HG03520 (cell line): ENCODE results near the gene FKBP10.
A peak's percentile ranks its signal among the peaks of the same experiment; 100 is the strongest.
"Not testable (repeated sequence)": the region's sequence is repeated elsewhere in the genome, so short reads cannot be mapped to it uniquely, and the experiment has no call there.

ENCODE experiments used
- ATAC-seq: cut with Tn5 transposase; IDR thresholded peaks from one replicate; pipeline ENCODE4 v1.9.1; 2021; ENCODE audit warnings: mild to moderate bottlenecking, moderate library complexity; ENCODE audit not compliant: unreplicated experiment

Gene FKBP10

DNA sequence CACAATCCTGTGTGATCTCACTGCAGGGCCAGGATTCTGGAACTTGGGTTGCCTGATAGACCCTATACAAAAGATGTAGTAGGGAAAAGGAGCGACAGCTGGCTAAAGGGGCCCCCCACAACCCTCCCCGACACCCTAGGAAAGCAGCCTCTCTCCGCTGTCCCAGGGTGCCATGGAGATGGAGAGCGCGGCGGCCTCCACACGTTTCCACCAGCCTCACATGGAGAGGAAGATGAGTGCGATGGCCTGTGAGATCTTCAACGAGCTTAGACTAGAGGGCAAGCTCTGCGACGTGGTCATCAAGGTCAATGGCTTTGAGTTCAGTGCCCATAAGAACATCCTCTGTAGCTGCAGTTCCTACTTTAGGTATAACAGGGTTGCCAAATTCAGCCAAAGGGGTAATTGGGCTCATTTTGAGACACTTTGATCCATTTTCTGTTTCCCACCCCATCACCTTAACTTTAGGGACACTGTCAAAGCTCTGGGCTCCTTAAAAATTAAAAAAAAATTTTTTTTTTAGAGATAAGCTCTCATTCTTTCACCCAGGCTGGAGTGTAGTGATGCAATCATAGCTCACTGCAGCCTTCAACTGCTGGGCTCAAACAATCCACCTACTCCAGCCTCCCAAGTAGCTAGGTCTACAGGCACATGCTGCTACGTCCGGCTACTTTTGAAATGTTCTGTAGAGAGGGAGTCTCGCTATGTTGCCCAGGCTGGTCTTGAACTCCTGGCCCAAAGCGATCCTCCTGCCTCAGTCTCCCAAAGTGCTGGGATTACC is 25.1 kb downstream of the FKBP10 start, which contains the start of gene KLHL10:
Gene KLHL10, plus strand, starts transcription at position 65 of the 778 bp plus-strand sequence. Its CDS starts 108 bp downstream, at position 173.
- ATAC-seq, result no peak

GRCh38 chr17:41839448-41839847 is 26.6 kb downstream of the FKBP10 start:
- ATAC-seq, result not testable (repeated sequence)

- ATAC-seq, result not testable (repeated sequence)
Measured at GRCh38 chr17:41840781-41841180, 28.0 kb downstream of the FKBP10 start.

DNA sequence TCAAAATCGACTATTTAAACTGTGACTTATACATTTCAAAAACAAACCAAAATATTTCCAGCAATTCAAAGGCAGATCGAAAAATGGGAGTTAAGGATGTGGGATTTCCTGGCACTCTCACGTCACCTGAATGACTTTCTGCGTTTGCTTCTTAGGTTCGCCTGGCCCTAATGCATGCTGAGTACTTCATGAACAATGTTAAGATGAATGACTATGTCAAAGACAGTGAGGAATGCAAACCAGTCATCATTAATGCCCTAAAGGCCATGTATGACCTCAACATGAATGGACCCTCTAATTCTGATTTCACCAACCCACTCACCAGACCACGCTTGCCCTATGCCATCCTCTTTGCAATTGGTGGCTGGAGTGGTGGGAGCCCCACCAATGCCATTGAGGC is 32.2 kb downstream of the FKBP10 start:
- ATAC-seq, result no peak

DNA sequence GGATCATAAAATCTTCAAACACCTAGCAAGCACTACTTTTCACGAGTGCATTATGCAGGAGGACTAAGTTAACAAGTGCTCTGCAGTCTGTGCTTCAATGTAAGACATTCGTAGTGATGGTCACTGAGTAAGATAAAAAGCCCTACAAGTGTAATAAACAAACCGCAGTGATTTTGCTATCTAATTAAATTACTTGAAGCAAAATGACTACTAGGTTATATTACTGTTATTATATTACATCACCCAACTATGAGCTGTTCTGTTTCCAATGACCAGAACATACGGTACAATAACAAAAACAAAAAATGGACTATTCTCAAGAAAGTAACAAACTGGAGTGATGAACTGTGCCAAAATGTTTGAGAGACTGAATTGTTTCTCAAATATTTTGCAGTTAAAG is 36.0 kb downstream of the FKBP10 start:
- no peak for ATAC-seq

DNA sequence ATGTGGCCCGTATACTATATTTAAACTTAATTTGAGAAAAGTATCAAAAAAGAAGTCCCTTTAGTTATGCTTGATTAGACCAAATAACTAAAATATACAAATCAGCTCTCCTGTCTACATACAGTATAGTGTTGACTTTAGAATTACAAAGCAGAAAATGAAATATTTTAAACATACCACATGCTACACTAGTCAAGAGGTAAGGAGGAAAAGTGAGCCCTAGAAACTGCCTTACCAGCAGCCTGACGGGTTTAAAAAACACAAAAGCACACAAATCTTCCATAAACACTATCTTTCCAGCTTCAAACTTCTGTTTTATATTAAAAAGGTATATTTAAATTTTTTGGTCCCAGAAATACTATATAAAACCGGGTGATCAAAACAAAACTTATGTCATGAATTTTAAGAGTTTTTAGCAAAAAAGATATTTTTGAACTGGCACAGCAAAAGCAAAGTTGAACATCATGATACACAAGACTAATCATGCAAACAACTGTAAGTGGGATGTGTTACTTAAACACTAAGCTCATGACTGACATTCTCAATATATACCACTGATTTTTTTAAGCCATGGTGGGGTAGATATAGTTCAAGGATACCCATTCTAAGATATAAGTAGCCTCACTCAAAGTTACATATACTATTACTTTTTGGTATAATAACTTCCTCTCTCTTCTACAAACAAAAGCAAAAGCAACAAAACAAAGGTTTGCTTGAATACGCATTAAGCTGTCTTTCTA is 36.6 kb downstream of the FKBP10 start:
- no peak for ATAC-seq

- ATAC-seq, result not testable (repeated sequence)
Measured at GRCh38 chr17:41851382-41851781, 38.6 kb downstream of the FKBP10 start.

DNA sequence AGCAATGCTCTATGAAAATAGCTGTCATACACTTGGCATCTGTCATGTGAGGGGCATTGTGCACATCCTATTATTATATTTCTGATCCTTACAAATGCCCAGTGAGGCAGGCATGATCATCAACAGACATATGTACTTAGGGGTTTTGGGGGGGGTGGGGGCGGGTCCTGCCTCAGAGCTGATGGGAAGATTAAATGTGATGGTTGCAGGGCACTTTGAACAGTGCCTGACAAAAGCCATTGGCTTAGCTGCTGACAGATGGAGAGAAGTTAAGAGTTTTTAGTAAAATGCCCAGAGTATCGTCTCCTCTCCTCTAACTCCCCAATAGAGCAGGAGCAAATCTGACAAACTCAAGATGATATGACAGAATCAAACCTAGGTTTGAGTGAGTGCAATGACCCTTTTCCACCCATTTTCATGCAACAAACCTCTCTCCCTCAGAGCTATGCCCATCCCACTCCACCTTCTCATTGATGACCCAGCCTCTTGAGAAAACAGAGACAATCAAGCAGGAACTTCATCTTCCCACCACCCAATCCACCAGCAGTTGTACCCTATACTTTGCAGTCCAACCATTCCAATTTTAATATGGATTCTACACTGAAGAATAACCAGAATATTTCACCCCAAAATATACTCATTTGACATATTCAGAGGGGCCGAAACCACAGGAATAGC is 47.6 kb downstream of the FKBP10 start:
- ATAC-seq, result no peak

- ATAC-seq, result no peak
Measured at GRCh38 chr17:41863074-41863848, 50.5 kb downstream of the FKBP10 start.

DNA sequence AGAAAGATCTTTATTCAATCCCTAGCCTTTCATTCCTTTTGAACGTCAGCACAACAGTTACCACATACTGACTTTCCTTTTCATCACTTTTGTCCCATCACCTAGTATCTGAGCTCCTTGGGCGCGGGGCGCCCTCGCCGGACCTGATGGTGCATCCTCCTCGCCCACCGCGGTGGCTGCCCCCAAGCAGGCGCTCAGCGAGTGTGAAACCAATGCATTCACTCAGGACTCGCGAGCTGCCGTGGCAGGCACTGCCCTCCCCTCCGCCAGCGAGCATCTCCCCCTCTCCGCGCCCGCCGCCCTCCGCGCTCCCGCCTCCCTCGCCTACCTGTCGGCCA is 51.7 kb downstream of the FKBP10 start:
- ATAC-seq, result peak; percentile 32

DNA sequence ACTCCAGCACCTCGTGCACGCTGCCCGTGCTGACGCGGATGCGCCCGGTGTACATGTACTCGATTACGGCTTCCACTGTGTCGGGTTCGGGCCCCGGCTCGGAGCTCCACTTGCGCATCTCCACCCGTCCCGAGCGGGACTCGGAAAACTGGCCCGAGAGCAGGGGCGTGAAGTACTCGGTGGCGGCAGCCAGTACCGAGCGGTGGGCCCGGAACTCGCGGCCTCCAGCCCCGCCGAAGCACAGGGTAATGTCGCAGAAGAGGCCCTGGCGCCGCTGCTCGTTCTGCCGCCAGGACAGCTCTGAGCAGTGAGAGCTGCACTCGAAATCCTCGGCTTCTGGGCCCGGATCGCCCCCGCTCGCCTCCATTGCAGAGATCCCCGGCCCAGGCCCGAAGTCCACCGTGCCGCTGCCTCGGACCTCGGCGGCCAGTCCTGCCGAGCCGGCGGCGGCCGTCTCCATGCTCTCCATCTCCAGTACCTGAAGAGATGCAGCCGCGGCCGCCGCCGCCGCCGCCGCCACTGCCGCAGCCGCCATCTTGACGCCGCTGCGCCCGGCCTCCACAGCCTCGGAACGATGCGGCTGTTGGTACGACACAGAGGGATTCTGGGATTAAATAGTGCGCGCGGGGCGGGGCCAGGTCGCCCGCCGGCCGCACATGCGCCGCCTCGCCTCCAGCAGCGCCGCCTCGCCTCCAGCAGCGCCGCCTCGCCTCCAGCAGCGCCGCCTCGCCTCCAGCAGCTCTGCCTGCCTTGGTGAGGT is 52.2 kb downstream of the FKBP10 start, which contains the start of gene KLHL11:
Gene KLHL11, minus strand, starts transcription at position 588 of the 760 bp plus-strand sequence. Its CDS starts 53 bp downstream, at position 535.
- peak; percentile 76 for ATAC-seq

DNA sequence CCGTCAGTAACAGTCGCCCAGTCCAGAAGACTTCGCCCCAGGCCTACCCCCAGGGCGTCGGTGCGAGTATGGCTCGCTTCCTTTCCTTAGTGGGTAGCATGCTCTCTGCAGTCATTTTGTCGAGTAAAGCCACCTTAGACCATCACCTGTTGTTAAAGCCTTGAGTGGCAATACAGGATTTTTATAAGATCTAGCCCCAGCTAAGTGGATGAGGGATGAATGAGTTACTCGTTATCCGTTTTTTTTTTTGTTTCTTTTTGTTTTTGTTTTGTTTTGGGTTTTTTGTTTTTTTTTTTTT is 52.7 kb downstream of the FKBP10 start:
- ATAC-seq, result no peak

DNA sequence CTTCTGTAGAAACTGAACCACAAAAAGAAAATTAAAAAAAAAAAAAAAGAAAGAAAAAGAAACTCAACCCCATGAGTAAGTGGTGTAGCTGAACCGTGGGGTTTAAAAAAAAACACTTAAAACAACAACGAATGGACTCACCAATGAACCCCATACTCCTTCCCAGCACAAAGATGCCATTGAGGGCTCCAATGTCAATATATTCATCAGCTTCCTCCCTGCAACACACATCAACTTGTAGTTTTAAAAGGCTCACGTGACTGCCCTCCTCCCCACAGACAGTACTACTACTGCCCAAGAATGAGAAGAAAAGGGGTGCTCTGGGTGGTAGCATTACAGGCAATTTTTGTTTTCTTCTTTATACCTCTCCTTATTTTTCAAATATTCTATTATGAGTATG is 55.8 kb downstream of the FKBP10 start:
- no peak for ATAC-seq

DNA sequence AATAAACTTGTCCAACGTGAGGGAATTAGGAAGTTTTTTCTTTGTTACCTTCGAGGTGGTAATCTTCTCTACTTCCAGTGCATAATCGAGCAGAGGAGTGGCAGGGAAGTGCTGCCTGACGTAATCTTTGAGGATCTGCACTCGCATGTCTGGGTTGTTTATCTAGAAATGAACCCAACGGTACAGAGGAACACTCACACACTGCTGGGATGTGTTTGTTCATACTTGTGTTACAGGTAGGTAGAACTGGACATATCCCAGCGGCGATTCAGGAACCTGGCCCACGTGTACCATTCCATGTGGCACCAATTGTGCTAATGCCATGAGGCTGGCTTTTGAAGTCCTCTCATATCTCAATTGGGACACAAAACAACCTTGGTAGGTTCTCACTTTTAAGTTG is 56.6 kb downstream of the FKBP10 start:
- ATAC-seq, result no peak

- ATAC-seq, result no peak
Measured at GRCh38 chr17:41870097-41870496, 57.3 kb downstream of the FKBP10 start.

GRCh38 chr17:41870627-41871026 is 57.8 kb downstream of the FKBP10 start:
- no peak for ATAC-seq

GRCh38 chr17:41871789-41872188 is 59.0 kb downstream of the FKBP10 start:
- no peak for ATAC-seq
